OCI-LY3 (cell line): ENCODE results near the gene DCLK1.

Experiments used
- CTCF ChIP-seq: fragments of 200-600, 300-600 bp; sonication (generic); IDR thresholded peaks from 2 replicates; pipeline ENCODE4 v1.5.1; 2014; ENCODE audit warnings: antibody characterized with exemption, low read length, low read depth
- EZH2phosphoT487 ChIP-seq: fragments of 200-600 bp; shearing (Covaris generic); IDR thresholded peaks from 2 replicates; pipeline ENCODE4 v1.6.1; 2018; ENCODE audit warnings: antibody characterized with exemption, mixed run types, low read depth

- no peak for TF ChIP-seq EZH2phosphoT487
- TF ChIP-seq CTCF = no peak
Measured at GRCh38 chr13:36086117-36086516, 45.1 kb downstream of the DCLK1 start.
